K562 (cell line): ENCODE measurements around the gene TLNRD1. TPM values are rescaled to one million over a fixed set of nuclear protein-coding genes. Genes with fewer than 3 reads are reported as not detected.
A peak's percentile ranks its signal among the peaks of the same experiment; 100 is the strongest.

Source experiments
- ARHGAP35 ChIP-seq: fragments of 450-650 bp; IDR thresholded peaks from 2 replicates; pipeline ENCODE4 v1.6.1; 2018; ENCODE audit not compliant: partially characterized antibody
- ATF1 ChIP-seq, 2 experiments: fragments of 450-650 bp in 1 of 2; IDR thresholded peaks; 2 replicates each; pipeline ENCODE4 v1.6.1; 2016; ENCODE audit warnings: missing compliant biosample characterization in 1 of 2, missing genetic modification characterization in 1 of 2
- BMI1 ChIP-seq: fragments of 150-350 bp; IDR thresholded peaks from 2 replicates; pipeline ENCODE4 v1.6.1; 2014; ENCODE audit warnings: low read length
- CBX2 ChIP-seq: fragments of 200-600 bp; sonication (generic); IDR thresholded peaks from one replicate; pipeline ENCODE4 v1.6.1; 2012; ENCODE audit warnings: mild to moderate bottlenecking, low read length, inconsistent platforms; ENCODE audit not compliant: insufficient read depth, poor library complexity, severe bottlenecking
- EGR1 ChIP-seq: fragments of 450-650 bp; conservative IDR thresholded peaks from 2 replicates; pipeline ENCODE4 v1.6.1; 2017; ENCODE audit warnings: mild to moderate bottlenecking
- ETV1 ChIP-seq: fragments of 450-650 bp; conservative IDR thresholded peaks from 2 replicates; pipeline ENCODE4 v1.6.1; 2016; ENCODE audit warnings: missing genetic modification characterization, control low read depth, low read depth, missing compliant biosample characterization
- ETV6 ChIP-seq, 3 experiments: fragments of 150-350 bp in 1 of 3; sonication (generic) in 1 of 3; formaldehyde crosslinking in 1 of 3; IDR thresholded peaks; 2 replicates each; pipeline versions ENCODE4 v1.6.1 to v1.8.0; 2014 to 2022; ENCODE audit warnings: borderline replicate concordance in 2 of 3, low read depth in 2 of 3, antibody characterized with exemption in 1 of 3, low read length in 1 of 3, mild to moderate bottlenecking in 1 of 3, missing genetic modification reagents in 1 of 3
- HNRNPH1 ChIP-seq: fragments of 200-400 bp; formaldehyde crosslinking; optimal IDR thresholded peaks from 2 replicates; pipeline ENCODE3; 2017; ENCODE audit warnings: low read depth, mild to moderate bottlenecking, low read length, moderate library complexity
- KAT7 ChIP-seq: sonication (generic); formaldehyde crosslinking; IDR thresholded peaks from 2 replicates; pipeline ENCODE4 v1.8.0; 2022; ENCODE audit warnings: missing genetic modification reagents, mild to moderate bottlenecking, borderline replicate concordance
- KLF16 ChIP-seq: IDR thresholded peaks from 2 replicates; pipeline ENCODE4 v1.6.1; 2016; ENCODE audit warnings: antibody characterized with exemption
- NR1H2 ChIP-seq: sonication (generic); formaldehyde crosslinking; IDR thresholded peaks from 2 replicates; pipeline ENCODE4 v1.4.0; 2020; ENCODE audit warnings: mild to moderate bottlenecking, missing genetic modification reagents
- POLR2AphosphoS5 ChIP-seq: IDR thresholded peaks from 2 replicates; pipeline ENCODE4 v1.6.1; 2011; ENCODE audit warnings: mild to moderate bottlenecking, low read depth, low read length, moderate library complexity; ENCODE audit not compliant: control insufficient read depth, insufficient read depth
- RAD51 ChIP-seq: fragments of 450-650 bp; IDR thresholded peaks from 2 replicates; pipeline ENCODE4 v1.7.1; 2016; ENCODE audit warnings: low read depth, mild to moderate bottlenecking, borderline replicate concordance
- TFAM ChIP-seq: fragments of 250-450 bp; sonication (Bioruptor Pico); conservative IDR thresholded peaks from 2 replicates; pipeline ENCODE4 v1.5.0; 2021; ENCODE audit warnings: mild to moderate bottlenecking, moderate library complexity
- TRIM28 ChIP-seq: fragments of 450-650 bp; IDR thresholded peaks from 2 replicates; pipeline ENCODE4 v1.6.1; 2017
- ZNF324 ChIP-seq: fragments of 250-450 bp; sonication (Bioruptor Pico); IDR thresholded peaks from 2 replicates; pipeline ENCODE4 v1.4.0; 2020; ENCODE audit warnings: mild to moderate bottlenecking
- ZNF699 ChIP-seq: fragments of 250-450 bp; sonication (Bioruptor Pico); IDR thresholded peaks from 2 replicates; pipeline ENCODE4 v1.8.0; 2021; ENCODE audit warnings: mild to moderate bottlenecking, moderate library complexity; ENCODE audit not compliant: insufficient replicate concordance
- ZNF75A ChIP-seq: fragments of 450-650 bp; formaldehyde crosslinking; IDR thresholded peaks from 2 replicates; pipeline ENCODE4 v1.4.0; 2020; ENCODE audit warnings: mild to moderate bottlenecking
- ZSCAN29 ChIP-seq: fragments of 450-650 bp; IDR thresholded peaks from 2 replicates; pipeline ENCODE4 v1.6.1; 2017
- polyA plus RNA-seq, 8 experiments: library from polyadenylated mRNA; depleted of rRNA in 4 of 8; stranded (reverse) in 5 of 8; unstranded in 3 of 8; fragments of >200 nt; fragmentation: Nextera tagmentation in 2 of 8; fragmentation: Illumina TruSeq in 1 of 8; extraction: Ambion mirVana in 2 of 8; extraction: Trizol in 1 of 8; gene quantifications; 2 replicates each; pipeline versions ENCODE4 v1.2.1 to v1.2.3, GENCODE V29; 2011 to 2014; ENCODE audit warnings: inconsistent platforms in 1 of 8, missing spikeins in 1 of 8
- total RNA-seq, 7 experiments: library from RNA; depleted of rRNA in 6 of 7; stranded (reverse); fragments of >200 nt in 6 of 7; fragmentation: Illumina TruSeq in 2 of 7; extraction: Trizol in 2 of 7; gene quantifications; 2 replicates each; pipeline versions ENCODE4 v1.2.1 to v1.2.3, GENCODE V29; 2011 to 2021; ENCODE audit warnings: low replicate concordance in 1 of 7
- TF ChIP-seq, protein P1 (sequence below): sonication (generic); formaldehyde crosslinking; IDR thresholded peaks from 2 replicates; pipeline ENCODE4 v1.4.0; 2020; ENCODE audit warnings: mild to moderate bottlenecking, missing genetic modification reagents
- TF ChIP-seq, protein P2 (sequence below): sonication (generic); formaldehyde crosslinking; IDR thresholded peaks from 2 replicates; pipeline ENCODE4 v1.8.0; 2022; ENCODE audit warnings: mild to moderate bottlenecking, missing genetic modification reagents, borderline replicate concordance
- TF ChIP-seq, protein P3 (sequence below): fragments of 250-450 bp; sonication (Bioruptor Pico); IDR thresholded peaks from 2 replicates; pipeline ENCODE4 v1.8.0; 2022; ENCODE audit warnings: moderate library complexity, mild to moderate bottlenecking, inconsistent platforms
- TF ChIP-seq, protein P4 (sequence below): sonication (generic); formaldehyde crosslinking; IDR thresholded peaks from 2 replicates; pipeline ENCODE4 v1.8.0; 2022; ENCODE audit warnings: mild to moderate bottlenecking, missing genetic modification reagents

TLNRD1 gene
- total and polyA plus RNA-seq, 9 of the 15 experiments (the other 6 are each of a cell fraction or from before 2014, with no cell fraction given) = 1.1 to 33.1 (median 5.7) TPM

DNA sequence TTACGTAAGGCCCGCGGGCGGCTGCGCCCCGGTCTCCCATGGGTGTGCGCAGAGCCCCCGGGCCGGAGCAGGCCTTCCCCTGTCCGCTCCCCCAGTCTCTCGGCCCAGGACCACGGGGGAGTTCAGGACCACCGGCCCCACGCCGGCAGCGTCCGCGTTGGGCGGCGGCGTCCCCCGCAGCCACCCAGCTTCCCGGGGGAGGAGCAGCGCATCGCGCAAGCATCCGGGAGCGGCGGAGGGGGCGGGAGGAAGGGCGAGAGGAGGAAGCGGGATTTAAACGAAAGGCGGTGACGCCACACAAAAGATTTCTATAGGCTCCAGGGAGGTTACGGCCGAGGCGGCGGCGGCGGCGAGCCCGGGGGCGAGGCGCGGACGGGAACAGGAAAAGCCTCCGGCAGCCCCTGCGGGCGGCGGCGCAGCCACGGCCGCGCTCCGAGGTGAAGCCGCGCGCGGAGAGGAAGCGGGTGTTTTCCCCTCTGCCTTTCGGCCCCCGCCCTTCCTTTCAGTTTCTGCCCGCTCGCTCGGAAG, at the start of gene TLNRD1 (continued):
- TF ChIP-seq POLR2AphosphoS5 (peak; percentile 65; the same call in 1 of the 2 replicates), CBX2 (no peak), ZNF75A (no peak), NR1H2 (no peak), ARHGAP35 (no peak), ZNF699 (CRISPR knock-in tag) (no peak), ETV6 (IDR thresholded peaks at IDR 0.05; ENCODE audit: borderline replicate concordance in 1 of 2, low read depth in 2 of 2, low read length in 1 of 2) (no peak), ETV6 (CRISPR knock-in tag; IDR thresholded peaks at IDR 0.05; ENCODE audit: borderline replicate concordance) (no peak), HNRNPH1 (no peak), EGR1 (peak; percentile 89), TRIM28 (no peak), RAD51 (no peak), ETV1 (tag) (peak; percentile 39), BMI1 (no peak), ATF1 (CRISPR knock-in tag; IDR thresholded peaks at IDR 0.05) (0 out of 2 replicates have a peak, but pooled peaks have one; percentile 19), ATF1 (tag; IDR thresholded peaks at IDR 0.05) (peak; percentile 70), KLF16 (0 out of 2 replicates have a peak, but pooled peaks have one; percentile 10), ZSCAN29 (no peak), KAT7 (CRISPR knock-in tag) (peak; percentile 80; the same call in 1 of the 2 replicates), TFAM (CRISPR knock-in tag) (no peak), ZNF324 (CRISPR knock-in tag) (no peak)
- TF ChIP-seq, protein P1, sequence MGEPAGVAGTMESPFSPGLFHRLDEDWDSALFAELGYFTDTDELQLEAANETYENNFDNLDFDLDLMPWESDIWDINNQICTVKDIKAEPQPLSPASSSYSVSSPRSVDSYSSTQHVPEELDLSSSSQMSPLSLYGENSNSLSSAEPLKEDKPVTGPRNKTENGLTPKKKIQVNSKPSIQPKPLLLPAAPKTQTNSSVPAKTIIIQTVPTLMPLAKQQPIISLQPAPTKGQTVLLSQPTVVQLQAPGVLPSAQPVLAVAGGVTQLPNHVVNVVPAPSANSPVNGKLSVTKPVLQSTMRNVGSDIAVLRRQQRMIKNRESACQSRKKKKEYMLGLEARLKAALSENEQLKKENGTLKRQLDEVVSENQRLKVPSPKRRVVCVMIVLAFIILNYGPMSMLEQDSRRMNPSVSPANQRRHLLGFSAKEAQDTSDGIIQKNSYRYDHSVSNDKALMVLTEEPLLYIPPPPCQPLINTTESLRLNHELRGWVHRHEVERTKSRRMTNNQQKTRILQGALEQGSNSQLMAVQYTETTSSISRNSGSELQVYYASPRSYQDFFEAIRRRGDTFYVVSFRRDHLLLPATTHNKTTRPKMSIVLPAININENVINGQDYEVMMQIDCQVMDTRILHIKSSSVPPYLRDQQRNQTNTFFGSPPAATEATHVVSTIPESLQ = no peak
- TF ChIP-seq, protein P2, sequence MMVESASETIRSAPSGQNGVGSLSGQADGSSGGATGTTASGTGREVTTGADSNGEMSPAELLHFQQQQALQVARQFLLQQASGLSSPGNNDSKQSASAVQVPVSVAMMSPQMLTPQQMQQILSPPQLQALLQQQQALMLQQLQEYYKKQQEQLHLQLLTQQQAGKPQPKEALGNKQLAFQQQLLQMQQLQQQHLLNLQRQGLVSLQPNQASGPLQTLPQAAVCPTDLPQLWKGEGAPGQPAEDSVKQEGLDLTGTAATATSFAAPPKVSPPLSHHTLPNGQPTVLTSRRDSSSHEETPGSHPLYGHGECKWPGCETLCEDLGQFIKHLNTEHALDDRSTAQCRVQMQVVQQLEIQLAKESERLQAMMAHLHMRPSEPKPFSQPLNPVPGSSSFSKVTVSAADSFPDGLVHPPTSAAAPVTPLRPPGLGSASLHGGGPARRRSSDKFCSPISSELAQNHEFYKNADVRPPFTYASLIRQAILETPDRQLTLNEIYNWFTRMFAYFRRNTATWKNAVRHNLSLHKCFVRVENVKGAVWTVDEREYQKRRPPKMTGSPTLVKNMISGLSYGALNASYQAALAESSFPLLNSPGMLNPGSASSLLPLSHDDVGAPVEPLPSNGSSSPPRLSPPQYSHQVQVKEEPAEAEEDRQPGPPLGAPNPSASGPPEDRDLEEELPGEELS (CRISPR knock-in tag) = no peak
- TF ChIP-seq, protein P3, sequence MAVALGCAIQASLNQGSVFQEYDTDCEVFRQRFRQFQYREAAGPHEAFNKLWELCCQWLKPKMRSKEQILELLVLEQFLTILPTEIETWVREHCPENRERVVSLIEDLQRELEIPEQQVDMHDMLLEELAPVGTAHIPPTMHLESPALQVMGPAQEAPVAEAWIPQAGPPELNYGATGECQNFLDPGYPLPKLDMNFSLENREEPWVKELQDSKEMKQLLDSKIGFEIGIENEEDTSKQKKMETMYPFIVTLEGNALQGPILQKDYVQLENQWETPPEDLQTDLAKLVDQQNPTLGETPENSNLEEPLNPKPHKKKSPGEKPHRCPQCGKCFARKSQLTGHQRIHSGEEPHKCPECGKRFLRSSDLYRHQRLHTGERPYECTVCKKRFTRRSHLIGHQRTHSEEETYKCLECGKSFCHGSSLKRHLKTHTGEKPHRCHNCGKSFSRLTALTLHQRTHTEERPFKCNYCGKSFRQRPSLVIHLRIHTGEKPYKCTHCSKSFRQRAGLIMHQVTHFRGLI = no peak
- TF ChIP-seq, protein P4, sequence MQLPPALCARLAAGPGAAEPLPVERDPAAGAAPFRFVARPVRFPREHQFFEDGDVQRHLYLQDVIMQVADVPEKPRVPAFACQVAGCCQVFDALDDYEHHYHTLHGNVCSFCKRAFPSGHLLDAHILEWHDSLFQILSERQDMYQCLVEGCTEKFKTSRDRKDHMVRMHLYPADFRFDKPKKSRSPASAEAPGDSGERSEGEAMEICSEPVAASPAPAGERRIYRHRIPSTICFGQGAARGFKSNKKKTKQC (CRISPR knock-in tag) = peak; percentile 28; the same call in 1 of the 2 replicates
